Dermis blood vessel endothelial cell (primary cell): ENCODE data around the gene PKP2. TPM values are rescaled to one million over a fixed set of nuclear protein-coding genes. Genes with fewer than 3 reads are reported as not detected.
A peak's percentile ranks its signal among the peaks of the same experiment; 100 is the strongest.
"Not testable (repeated sequence)": the region's sequence is repeated elsewhere in the genome, so short reads cannot be mapped to it uniquely, and the experiment has no call there.

ENCODE experiments used
- DNase-seq: peaks from one replicate; pipeline ENCODE4 v3.0.0; 2010
- total RNA-seq: library from RNA; depleted of rRNA; stranded (reverse); fragments of >200 nt; gene quantifications from 2 replicates; pipeline ENCODE4 v1.2.3, GENCODE V29; 2014

The PKP2 gene
- total RNA-seq, 1 donor from 2014 or later = 1.2 TPM

DNA sequence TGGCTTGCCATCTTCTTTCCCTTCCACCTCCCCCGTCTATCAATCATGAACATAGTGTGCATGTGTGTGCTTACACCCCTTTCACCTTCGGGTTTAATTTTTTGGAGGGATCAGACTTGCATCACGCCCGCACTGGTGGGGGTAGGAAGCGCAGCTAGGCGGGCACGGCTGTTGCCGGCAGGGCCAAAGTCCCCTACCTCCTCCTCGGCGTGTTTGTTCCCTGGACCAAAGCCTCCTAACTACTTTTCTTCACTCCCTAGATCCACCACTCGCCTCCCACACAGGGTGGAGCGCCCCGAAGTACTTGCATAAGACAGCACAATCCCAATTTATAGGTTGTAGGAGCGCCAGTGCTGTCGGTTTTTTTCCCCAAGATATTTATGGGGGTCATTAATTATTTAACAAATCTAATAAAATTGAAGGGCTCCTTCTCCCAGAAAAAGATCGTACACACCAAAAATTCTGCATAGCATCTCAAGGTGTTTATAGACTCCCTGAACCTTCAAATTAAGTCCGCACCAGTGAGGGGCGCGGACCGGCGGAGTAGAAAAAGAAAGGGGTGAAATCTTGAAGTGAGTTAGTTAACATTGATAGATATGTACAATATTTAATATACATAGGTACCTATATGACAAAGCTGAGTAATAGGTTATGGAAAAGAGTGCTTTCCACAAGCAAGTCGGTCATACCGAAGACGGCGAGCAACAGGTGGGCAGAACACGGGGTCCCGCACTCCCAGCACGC lies 717 bp downstream of the PKP2 start:
- no peak for DNase-seq

DNA sequence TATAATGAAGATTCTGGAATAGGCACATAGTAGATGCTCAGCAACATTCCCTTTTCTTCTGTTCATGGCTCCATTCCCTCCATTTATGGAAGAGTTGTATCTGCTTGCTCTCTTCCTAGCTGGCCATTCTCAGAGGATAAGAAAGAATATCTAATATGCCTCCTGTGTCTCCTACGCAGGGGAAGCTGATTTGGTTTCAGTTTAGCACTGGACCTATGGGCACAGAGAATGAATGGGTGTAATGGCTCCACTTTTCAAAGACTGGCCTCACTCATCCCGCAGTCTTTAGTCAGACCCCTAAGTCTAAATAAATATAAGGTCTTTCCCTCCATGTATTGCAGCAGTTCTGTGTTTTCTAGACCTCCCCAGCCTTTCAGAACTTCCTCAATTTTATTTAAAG lies 2.0 kb downstream of the PKP2 start:
- no peak for DNase-seq

DNA sequence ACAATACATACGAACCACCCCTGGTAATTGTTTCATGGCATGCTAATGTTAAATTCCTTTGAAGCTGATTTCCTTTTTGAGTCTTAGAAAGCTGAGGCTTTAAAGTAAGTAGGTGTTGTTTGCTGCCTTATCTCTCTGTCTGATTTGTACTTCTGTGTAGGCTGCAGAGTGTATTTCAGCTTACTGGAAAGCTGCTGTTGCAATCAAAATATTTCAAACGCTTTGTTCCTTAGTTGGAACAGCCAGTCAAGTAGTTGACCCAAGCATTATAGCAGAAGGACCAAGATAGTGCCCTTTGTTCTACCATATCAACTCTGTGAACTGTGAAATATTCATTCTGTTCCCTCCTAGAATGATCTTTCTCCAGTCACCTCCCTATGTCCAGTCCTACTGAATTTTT lies 3.1 kb downstream of the PKP2 start:
- DNase-seq = no peak

DNA sequence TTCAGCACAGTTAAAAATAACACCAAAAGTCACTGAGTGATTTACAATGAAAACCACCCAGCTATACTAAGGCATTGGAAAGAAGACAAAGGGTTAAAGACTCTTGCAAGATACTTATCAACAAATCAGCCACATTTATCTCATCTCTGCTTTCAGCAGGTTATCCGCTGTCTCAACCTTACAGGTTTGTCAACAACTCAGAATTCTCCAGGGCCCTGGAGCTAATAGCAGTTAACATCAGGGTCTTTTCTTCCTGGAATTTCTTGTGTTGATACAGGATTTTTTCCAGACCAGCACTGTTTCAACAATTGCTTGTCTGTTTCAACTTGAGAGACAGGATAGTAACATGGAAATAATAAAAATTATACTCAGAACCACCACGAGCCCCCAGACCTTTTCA lies 3.5 kb downstream of the PKP2 start:
- no peak for DNase-seq

DNA sequence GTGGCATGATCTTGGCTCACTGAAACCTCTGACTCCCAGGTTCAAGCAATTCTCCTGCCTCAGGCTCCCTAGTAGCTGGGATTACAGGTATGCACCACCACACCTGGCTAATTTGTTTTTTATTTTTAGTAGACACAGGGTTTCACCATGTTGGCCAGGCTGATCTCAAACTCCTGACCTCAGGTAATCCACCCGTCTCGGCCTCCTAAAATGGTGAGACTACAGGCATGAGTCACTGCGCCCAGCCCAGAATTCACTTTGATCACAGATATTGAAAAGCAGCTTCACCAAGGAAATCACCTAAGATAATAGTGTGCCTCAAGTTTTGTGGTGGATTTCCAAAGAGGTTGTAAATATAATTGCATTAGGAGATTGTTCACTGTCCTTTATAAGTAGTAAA lies 4.2 kb downstream of the PKP2 start:
- not testable (repeated sequence) for DNase-seq

DNA sequence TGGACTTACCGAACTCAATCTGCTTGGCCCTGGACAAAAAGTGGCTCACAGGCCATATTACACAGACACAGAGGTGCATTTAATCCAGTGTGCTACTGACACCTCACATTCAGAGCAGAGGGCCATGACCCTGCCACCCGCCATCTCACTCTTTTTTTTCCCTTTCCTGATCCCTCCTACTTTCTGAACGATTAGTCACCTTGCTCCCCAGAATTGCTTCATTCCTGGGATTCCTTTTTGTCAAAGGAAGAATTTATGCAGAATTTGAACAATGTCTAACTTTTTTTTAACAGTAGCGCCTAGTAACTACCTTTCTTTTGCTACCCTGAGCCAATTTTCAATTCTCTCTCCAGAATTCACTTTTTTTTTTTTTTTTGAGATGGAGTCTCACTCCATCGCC lies 4.6 kb downstream of the PKP2 start:
- peak; percentile 43 for DNase-seq

DNA sequence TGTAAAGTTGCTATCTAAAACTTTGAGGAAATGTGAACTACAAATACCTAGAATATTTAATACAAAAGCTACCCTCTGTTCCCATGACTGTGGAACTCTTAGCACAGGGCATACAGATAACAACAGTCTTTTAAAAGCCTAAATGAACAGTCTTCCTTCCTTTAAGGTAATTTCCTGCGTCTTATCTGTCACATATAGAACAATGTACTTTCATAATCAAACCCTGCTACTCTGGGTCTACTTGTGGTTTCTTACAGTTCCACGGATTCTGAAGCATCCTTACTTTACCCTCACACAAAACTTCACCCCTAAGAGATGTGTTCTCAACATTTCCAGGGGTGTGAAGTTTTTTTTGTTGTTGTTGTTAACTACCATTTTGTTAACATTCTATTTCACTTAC lies 5.1 kb downstream of the PKP2 start:
- peak; percentile 7 for DNase-seq

DNA sequence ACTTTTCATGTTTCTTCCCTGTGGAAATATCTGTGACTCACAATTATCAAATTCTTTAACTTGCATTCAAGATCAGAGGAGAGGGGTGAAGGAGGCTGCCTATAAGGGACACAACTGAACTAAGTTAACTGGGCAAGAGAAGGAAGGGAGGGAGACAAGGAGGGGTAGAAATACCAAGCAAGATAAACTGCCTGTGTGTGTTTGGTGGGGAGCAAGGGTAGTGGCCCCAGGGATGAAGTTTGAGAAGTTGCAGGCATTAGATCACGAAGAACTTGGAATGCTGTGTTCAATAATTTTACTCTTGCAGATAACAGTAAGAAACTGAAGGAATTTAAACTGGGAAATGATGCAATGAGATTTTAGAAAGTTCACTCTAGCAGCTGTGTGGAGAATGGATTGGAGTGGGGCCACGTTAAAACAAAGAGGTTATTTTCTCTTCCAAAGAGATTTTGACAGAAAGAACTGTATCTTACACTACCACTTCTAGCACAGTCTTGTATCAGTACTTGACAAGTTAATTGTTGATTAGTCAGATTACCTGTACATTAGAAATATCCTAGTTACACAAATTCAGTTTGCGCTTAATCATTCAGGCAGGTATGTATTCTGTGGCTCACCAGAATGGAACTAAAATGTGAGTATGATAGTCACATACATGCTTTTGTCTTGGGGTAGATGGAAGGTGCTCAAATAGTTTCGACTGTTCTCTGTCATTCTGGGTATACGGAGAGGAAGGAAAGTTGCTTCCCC lies 7.4 kb downstream of the PKP2 start:
- DNase-seq = no peak

DNA sequence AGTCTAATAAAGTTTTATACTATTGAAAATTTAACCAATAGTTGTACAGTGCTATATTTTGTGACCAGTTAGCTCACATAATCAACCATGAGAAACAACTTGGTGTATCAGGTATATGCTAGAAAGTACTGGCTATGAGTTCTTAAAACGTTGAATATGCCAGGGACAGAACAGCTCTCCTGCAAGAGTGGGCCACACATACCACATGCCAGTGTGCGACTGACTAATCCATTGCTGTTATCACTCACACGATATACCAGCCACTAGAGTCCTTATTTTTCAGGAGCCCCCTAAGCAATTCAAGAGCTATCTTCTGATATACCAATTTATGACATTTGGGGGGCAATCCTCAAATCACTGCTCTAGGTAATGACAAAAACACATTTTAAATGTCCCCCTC lies 9.5 kb downstream of the PKP2 start:
- DNase-seq = no peak

DNA sequence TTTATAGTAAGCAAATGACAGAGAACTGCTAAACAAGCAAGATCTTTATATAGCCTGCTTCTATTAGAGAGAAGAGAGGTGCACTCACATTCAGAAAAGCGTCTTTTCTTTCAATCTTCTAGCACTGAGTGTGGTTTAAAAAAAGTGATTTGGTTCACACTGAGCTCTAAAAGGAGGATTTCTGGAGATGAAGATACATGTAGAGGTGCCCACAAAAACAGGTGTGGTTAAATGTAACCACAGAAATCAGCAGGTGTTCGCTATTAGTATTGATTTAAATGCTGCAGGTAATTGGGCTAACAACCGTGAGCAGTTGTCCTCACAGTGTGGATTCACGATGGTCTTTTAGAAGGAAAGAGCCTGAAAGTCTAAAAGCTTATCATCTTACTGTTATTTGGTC lies 10.7 kb downstream of the PKP2 start:
- DNase-seq = no peak

DNA sequence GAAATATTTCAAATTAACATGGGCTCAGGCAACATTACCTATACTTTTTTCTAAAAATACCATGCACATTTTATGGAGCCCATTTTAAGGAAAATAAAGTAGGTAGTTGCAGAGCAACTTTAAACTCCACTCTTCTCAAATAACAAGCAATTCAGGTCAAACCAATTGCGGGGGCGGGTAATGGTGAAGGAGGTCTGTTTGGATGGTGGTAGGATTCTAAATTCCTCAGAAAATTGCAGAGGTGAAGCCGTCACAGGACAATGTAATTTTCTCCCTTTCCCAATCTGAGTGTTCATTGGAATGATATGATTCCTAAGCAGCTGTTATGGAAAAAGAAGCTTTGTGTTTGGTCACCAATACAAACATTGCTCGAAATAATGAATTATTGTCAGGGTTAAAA lies 11.6 kb downstream of the PKP2 start:
- DNase-seq = no peak

DNA sequence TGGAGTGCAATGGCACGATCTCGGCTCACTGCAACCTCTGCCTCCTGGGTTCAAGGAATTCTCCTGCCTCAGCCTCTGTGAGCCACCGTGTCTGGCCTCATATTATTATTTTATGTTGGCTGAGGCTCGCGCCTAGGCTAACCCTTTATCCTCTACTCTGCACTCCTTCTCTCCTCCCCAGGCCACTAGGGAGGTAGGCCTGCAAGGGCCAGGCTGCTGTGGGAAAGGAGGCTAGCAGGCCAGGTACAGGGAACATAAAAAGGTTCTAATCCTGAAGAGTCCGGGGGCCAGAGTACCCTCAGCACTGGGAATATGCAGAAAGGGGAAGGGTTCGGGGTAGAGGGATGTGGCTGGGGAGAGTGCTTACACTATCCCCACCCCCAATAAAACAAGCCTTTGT lies 14.9 kb downstream of the PKP2 start:
- DNase-seq = no peak

DNA sequence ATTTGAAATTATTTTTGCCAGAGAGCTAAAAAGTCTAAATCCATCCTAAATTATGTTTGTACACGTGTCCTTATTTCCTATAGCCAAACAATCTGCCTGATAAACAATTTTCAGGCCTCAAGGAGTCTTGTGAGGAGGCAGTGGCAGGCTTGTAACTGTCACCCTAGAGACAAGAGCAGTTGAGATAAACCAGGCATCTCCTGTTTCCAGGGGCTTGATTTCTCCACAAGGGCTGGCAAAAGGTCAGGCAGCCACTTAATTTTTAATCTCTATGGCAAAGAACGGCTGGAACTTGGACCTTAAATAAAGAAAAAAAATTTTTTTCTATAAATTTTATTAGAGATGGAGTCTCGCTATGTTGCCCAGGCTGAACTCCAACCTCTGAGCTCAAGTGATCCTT lies 15.5 kb downstream of the PKP2 start:
- DNase-seq = no peak

DNA sequence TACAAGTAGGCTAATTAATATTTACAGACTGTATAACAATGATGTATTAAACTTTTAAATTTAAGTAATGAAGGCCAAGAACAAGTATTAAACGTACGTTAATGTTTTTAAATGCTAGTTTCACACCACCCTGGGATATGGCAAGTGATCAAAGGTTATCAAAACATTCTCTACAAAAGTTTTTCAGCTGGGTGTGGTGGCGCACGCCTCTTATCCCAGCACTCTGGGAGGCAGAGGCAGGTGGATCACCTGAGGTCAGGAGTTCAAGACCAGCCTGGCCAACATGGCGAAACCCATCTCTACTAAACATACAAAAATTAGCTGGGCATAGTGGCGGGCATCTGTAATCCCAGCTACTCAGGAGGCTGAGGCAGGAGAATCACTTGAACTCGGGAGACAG lies 17.5 kb downstream of the PKP2 start:
- DNase-seq = not testable (repeated sequence)

DNA sequence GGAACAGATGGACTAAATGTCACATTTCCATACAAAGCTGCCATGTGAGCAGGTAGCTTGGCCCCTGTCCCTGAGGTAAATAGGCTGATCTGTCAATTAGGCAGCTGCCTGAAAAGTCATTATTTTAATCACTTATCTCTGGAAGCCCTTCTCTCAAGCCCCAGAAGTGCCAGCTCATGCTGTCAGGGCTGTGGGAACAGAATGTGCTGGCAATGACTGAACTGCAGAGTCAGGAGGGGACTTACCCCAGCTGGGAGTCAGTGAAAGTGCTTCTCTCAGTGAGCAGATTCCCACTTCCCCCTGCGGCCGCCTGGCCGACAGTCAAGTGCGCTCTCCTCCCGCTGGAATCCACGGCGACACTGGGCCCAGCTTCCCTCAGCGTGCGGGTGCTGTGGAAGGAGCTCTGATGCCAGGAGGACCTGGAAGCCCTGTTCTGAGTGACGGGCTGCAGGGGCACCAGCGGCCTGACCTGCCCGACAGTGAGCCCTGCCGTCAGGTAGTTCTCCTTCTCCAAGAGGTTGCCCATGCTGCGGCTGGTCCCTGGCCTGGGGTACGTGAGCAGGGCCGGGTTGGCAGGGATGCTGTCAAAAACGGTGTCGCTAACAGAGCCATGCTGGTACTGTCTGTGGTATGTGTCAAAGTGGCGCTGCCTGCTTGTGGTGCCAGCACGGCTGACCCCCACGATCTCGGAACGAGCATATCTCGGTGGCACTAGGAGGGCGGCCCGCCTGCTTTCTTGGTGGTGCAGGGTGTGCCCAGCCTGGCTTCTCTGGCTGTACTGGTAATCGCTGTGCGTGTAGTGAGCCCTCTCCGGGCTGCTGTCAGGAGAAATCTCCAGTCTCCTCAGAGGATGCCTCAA lies 18.7 kb downstream of the PKP2 start:
- DNase-seq = no peak

DNA sequence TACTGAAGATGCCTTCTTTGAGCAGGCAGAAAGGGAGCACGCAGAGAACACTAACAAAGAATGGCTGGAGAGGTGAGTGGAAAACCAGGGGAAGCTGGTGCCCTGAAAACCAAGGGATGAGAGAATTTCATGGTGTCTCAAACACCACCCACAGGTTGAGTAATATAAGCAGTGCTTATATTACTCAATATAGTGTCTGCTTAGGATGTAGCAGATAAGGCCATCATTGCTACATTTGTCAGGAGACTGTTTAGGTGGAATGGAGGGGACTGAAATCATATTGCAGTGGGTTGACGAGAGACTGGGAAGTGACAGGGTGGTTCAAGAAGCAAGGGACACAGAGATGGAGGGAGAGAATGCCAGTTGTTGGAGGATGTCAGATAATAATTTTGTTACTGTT lies 20.6 kb downstream of the PKP2 start:
- DNase-seq = no peak

DNA sequence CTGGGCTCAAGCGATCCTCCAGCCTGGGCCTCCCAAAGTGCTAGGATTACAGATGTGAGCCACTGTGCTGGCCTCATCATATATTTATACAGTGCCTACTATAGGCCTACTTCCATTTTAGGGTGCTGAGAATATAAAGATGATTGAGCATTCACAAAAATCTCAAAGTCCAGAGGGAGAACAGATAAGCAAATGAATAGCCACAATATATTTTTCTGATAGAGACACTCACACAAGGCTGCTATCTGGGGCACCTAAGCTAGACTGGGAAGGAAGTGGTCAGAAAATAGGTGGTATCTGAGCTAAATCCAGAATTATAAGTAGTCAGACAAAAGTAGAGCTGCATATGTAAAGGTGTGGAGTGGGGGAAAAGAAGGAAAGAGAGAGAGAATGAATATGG lies 21.6 kb downstream of the PKP2 start:
- DNase-seq = no peak

DNA sequence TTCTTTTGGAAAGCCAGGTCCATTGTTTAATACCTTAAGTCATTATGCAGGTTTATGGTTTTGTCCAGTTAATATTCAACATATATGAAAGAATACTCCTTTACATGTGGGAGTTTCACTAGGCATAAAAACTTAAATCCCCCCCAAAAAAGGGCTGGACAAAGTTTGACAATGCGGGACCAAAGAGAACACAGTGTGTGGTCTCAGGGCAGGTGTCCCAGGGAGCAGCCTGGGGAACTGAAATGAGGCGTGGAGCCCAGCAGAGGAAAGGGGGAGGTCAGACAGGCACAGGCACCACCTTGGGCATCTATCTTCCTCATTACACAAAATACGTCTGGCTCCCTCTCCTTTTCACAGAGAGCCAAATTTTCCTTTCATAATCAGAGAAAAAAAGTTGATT lies 22.5 kb downstream of the PKP2 start:
- DNase-seq = no peak

DNA sequence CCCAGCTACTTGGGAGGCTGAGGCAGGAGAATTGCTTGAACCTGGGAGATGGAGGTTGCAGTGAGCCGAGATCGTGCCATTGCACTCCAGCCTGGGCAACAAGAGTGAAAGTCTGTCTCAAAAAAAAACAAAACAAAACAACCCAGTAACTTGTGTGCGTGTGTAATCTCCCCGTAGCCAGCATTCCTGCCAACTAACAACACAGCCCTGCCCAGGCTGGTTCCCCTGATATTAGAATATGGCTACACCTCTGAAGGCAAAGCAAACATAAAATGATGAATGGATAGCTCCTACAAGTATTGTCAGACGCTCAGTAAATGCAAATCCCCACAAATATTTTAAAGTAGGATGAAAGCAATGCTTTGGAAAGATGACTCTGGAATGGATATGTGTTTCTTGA lies 24.2 kb downstream of the PKP2 start:
- not testable (repeated sequence) for DNase-seq

DNA sequence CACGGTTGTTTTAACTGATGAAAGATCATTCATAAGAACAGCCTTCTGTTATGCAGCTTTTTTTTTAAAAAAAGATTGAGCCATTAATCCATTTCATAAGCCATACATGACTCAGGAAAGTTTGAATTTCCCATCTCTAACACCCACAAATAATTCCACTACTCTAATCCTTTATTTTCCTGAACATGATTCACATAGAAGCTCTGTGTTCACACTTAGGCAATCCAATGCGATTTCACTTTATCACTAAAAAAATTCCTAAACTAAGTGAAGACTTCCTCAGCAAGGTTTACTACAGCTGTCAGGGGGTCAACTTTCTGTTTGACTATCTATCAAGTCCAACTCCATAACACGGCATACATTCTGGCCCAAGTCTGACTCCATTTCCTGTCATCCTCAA lies 25.9 kb downstream of the PKP2 start:
- DNase-seq = no peak

DNA sequence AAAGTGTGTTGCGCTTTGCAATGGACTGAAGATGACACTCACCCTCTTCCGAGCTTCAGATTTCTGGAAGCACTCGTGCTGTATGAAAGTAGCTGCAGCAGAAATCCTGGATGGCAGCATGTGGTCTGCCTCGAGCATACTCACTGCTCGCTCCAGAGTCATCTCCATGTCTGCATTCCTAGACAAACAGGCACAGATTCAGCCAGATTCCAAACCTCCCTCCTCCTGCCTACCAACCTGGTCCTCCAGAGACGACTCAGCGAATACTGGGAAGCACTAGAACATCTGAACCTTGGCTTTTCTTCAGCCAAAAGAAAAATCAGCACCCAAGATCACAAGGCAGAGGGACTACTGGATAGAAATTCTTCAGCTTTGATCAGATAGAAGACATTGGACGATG lies 27.7 kb downstream of the PKP2 start:
- no peak for DNase-seq

DNA sequence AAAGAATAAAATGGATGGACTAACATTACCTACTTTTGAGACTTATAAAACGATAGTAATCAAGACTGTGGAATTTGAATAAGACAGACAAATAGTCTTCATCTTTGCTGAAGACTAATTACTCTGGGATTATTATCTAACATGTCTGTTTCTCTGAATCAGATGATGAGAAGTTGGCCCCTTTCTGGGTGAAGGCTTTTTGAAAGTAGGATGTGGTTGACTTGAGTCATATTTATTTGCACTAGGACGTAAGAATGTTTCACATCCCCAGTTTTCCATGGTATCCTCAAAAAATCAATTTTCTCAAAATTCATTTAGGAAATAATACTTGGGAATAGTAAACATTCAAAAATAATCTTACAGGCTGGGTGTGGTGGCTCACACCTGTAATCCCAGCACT lies 31.8 kb downstream of the PKP2 start:
- no peak for DNase-seq

DNA sequence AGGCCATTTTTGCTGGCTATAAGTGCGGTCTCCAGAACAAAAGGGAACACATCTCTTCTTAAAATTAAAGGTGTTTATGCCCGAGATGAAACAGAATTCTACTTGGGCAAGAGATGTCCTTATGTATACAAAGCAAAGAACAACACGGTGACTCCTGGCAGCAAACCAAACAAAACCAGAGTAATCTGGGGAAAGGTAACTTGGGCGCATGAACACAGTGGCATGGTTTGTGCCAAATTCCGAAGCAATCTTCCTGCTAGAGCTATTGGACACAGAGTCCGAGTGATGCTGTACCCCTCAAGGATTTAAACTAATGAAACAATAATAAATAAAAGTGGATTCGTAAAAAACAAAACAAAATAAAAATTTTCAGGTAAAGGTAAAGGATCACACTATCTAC lies 33.4 kb downstream of the PKP2 start:
- DNase-seq = no peak

DNA sequence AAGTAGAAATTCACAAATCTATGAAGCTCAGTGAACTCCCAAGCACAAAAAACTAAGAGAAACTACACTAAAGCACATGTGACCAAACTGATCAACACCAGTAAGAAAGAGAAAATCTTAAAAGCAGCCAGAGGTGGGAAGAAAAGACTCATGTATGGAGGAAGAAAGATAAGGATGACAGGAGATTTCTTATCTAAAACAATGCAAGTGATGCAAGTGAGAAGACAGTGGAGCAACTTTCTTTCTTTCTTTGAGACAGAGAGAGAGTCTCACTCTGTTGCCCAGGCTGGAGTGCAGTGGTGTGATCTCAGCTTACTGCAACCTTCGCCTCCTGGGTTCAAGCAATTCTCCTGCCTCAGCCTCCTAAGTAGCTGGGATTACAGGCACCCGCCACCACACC lies 34.9 kb downstream of the PKP2 start:
- DNase-seq = not testable (repeated sequence)
